Nephron (organoid): Measurements from ENCODE around the gene IL32.
A peak's percentile ranks its signal among the peaks of the same experiment; 100 is the strongest.
"Not testable (repeated sequence)": the region's sequence is repeated elsewhere in the genome, so short reads cannot be mapped to it uniquely, and the experiment has no call there.

Experiments
- H3K27ac Mint-ChIP-seq, 3 experiments: 2 replicates each; pipeline ENCODE4 v1.8.0; 2020; ENCODE audit warnings: mixed read lengths in 3 of 3, mild to moderate bottlenecking in 2 of 3, moderate library complexity in 1 of 3
- H3K27me3 Mint-ChIP-seq: 2 replicates; pipeline ENCODE4 v1.8.0; 2021; ENCODE audit warnings: low read depth, mild to moderate bottlenecking, moderate library complexity, mixed read lengths
- H3K36me3 Mint-ChIP-seq: 2 replicates; pipeline ENCODE4 v1.8.0; 2020; ENCODE audit warnings: low read depth, mixed read lengths
- H3K4me1 Mint-ChIP-seq: 2 replicates; pipeline ENCODE4 v1.8.0; 2020; ENCODE audit warnings: mixed read lengths
- H3K4me3 Mint-ChIP-seq, 3 experiments: 2 replicates each; pipeline ENCODE4 v1.8.0; 2020; ENCODE audit warnings: mild to moderate bottlenecking in 3 of 3, mixed read lengths in 3 of 3, moderate library complexity in 2 of 3
- H3K9me3 Mint-ChIP-seq: 2 replicates; pipeline ENCODE4 v1.8.0; 2020; ENCODE audit warnings: mixed read lengths
- TF ChIP-seq, protein P1 (sequence below), 3 experiments: fragments of 200-600 bp; sonication (generic); IDR thresholded peaks; one replicate each; pipeline ENCODE4 v1.5.0; 2021; ENCODE audit warnings: antibody characterized with exemption in 3 of 3; ENCODE audit not compliant: unreplicated experiment in 3 of 3

The IL32 gene

DNA sequence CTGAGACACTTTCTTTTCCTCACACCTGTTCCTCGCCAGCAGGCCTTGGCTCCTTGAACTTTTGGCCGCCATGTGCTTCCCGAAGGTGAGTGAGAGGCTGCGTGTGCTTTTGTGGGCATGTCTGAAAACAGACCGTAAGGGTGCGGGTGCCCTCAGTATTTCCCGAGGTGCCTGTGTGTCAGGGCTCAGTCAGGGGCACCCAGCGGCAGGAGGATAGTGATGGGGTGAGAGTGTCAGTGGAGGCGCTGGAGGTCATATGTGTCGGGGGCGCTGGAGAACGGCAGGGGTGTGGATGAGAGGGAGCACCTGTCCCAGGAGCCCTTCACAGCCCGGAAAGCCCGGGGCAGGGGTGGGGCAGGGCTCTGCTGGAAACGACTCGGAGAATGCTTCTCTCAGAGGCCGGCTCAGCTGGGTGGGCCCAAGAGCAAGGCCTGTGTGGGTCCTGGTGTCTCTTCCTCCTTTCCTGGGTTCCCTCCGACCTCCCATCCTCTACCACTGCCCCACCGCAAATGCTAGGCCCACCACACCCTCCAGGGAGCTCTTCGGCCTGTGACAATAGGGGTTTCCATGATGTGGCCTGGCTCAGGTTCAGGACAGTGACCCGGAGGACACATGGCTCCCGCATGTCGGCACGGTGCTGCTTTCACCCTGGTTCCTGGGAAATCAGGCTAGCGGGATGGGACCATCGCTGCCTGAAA lies 451 bp downstream of the IL32 start:
- peak overlapping the region; percentile 28 to 94 (median 86) for H3K4me3 Mint-ChIP-seq
- H3K9me3 Mint-ChIP-seq = no peaks in the 10 kb centered on the region
- peaks cover 4% of the 10 kb centered on the region for H3K27me3 Mint-ChIP-seq
- no peaks in the 10 kb centered on the region for H3K36me3 Mint-ChIP-seq
- H3K27ac Mint-ChIP-seq = no peak overlapping the region
- TF ChIP-seq, protein P1, sequence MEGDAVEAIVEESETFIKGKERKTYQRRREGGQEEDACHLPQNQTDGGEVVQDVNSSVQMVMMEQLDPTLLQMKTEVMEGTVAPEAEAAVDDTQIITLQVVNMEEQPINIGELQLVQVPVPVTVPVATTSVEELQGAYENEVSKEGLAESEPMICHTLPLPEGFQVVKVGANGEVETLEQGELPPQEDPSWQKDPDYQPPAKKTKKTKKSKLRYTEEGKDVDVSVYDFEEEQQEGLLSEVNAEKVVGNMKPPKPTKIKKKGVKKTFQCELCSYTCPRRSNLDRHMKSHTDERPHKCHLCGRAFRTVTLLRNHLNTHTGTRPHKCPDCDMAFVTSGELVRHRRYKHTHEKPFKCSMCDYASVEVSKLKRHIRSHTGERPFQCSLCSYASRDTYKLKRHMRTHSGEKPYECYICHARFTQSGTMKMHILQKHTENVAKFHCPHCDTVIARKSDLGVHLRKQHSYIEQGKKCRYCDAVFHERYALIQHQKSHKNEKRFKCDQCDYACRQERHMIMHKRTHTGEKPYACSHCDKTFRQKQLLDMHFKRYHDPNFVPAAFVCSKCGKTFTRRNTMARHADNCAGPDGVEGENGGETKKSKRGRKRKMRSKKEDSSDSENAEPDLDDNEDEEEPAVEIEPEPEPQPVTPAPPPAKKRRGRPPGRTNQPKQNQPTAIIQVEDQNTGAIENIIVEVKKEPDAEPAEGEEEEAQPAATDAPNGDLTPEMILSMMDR (IDR thresholded peaks at IDR 0.05; ENCODE audit: unreplicated experiment in 3 of 3) = no peak
- H3K4me1 Mint-ChIP-seq = peaks cover 30% of the 10 kb centered on the region

DNA sequence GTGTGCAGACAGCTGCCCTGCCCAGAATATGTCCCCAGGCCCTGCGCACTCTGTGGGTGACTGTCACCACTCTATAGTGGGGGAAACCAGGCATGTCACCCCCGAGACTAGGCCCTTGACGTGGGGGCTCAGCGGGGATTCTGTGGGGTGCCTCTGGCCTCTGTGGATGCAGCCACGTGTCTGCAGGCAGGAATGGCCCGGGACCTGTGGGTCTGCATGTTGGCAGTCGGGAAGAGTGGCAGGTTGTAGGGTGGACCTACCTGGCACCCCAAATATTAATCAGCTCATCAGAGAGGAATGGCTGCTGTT lies 954 bp downstream of the IL32 start:
- peak overlapping the region in 2 of 3 experiments; percentile 86 to 94 for H3K4me3 Mint-ChIP-seq
- H3K4me1 Mint-ChIP-seq = peaks cover 30% of the 10 kb centered on the region
- peaks cover 4% of the 10 kb centered on the region for H3K27me3 Mint-ChIP-seq
- no peak overlapping the region for H3K27ac Mint-ChIP-seq
- no peaks in the 10 kb centered on the region for H3K36me3 Mint-ChIP-seq
- TF ChIP-seq, protein P1 (IDR thresholded peaks at IDR 0.05; ENCODE audit: unreplicated experiment in 3 of 3) = no peak
- H3K9me3 Mint-ChIP-seq = no peaks in the 10 kb centered on the region

DNA sequence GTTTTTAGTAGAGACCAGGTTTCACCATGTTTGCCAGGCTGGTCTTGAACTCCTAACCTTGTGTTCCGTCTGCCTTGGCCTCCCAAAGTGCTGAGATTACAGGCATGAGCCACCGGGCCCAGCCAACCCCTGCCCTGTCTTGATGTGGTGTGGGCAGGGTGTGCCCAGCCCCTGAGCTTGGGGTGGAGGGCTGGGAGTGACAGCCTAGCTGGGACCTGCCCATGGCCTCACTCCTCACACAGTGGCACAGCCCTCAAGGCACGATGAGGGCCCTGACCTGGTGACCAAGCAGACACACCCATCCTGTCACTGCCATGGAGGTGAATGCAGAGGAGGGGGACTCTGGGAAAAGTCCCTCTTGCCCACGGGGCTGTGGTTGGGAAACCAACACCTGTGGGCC lies 3.0 kb downstream of the IL32 start:
- peaks cover 4% of the 10 kb centered on the region for H3K27me3 Mint-ChIP-seq
- H3K36me3 Mint-ChIP-seq = no peaks in the 10 kb centered on the region
- TF ChIP-seq, protein P1 (IDR thresholded peaks at IDR 0.05; ENCODE audit: unreplicated experiment in 3 of 3) = no peak
- peaks cover 25% of the 10 kb centered on the region for H3K4me1 Mint-ChIP-seq
- no peaks in the 10 kb centered on the region for H3K9me3 Mint-ChIP-seq
- H3K4me3 Mint-ChIP-seq = peak overlapping the region in 1 of 3 experiments; percentile 26
- H3K27ac Mint-ChIP-seq = no peak overlapping the region

- H3K27ac Mint-ChIP-seq, H3K36me3 Mint-ChIP-seq, H3K9me3 Mint-ChIP-seq: not testable (repeated sequence)
- H3K4me1 Mint-ChIP-seq = peaks cover 21% of the 10 kb centered on the region
- peak overlapping the region in 1 of 3 experiments; percentile 45 for H3K4me3 Mint-ChIP-seq
- H3K27me3 Mint-ChIP-seq = peaks cover 11% of the 10 kb centered on the region
Observed at GRCh38 chr16:3069146-3069545, 3.7 kb downstream of the IL32 start.

- Mint-ChIP-seq H3K9me3 (no peaks in the 10 kb centered on the region), H3K4me1 (peaks cover 16% of the 10 kb centered on the region), H3K27me3 (peaks cover 16% of the 10 kb centered on the region), H3K36me3 (no peaks in the 10 kb centered on the region), H3K27ac (no peak overlapping the region), H3K4me3 (peak overlapping the region in 1 of 3 experiments; percentile 39)
- TF ChIP-seq, protein P1 (IDR thresholded peaks at IDR 0.05; ENCODE audit: unreplicated experiment in 3 of 3) = no peak
Observed at GRCh38 chr16:3070608-3071111, 5.2 kb downstream of the IL32 start.

DNA sequence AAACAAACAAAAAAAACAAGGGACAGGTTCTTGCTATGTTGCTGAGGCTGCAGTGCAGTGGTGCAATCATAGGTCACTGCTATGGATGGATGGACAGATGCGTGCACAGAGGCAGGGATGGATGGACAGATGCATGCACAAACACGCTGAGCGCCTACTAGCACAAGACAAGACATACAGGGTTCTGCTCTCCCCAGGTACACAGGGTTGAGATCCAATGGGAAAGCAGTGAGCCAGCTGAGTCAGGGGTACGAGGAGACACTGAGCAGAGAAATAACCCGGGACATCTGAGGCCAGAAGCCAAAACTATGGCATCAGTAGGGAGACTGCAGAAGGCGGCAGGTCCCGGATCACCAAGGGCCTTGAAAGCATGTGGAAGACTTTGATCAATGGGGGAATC lies 6.2 kb downstream of the IL32 start:
- H3K27me3 Mint-ChIP-seq = peaks cover 19% of the 10 kb centered on the region

DNA sequence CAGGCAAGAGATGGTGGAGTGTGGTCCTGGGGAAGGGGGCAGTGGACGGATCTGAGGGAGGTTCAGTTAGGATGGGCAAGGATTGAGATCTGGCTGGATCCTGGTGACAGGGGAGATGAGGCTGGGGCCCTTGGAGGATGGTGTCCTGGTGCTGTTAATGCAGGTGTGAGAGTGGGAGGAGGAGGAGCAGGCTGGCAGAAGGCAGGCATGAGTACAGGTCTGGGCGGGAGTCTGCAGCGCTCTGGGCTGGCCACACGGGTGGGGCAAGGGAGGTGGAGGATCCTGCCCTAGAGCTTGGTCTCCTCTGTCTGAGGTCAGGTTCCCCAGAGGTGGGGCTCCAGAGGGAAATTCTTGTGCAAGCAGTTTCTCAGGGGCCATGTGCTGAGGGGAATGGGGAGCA lies 6.7 kb downstream of the IL32 start:
- not testable (repeated sequence) for H3K4me3 Mint-ChIP-seq

More for the DNA sequence above, 6.2 kb downstream of the IL32 start:
- Mint-ChIP-seq H3K27ac (no peak overlapping the region), H3K4me3 (no peak overlapping the region), H3K36me3 (no peaks in the 10 kb centered on the region), H3K9me3 (no peaks in the 10 kb centered on the region), H3K4me1 (peaks cover 13% of the 10 kb centered on the region)
- TF ChIP-seq, protein P1 (IDR thresholded peaks at IDR 0.05; ENCODE audit: unreplicated experiment in 3 of 3) = no peak

DNA sequence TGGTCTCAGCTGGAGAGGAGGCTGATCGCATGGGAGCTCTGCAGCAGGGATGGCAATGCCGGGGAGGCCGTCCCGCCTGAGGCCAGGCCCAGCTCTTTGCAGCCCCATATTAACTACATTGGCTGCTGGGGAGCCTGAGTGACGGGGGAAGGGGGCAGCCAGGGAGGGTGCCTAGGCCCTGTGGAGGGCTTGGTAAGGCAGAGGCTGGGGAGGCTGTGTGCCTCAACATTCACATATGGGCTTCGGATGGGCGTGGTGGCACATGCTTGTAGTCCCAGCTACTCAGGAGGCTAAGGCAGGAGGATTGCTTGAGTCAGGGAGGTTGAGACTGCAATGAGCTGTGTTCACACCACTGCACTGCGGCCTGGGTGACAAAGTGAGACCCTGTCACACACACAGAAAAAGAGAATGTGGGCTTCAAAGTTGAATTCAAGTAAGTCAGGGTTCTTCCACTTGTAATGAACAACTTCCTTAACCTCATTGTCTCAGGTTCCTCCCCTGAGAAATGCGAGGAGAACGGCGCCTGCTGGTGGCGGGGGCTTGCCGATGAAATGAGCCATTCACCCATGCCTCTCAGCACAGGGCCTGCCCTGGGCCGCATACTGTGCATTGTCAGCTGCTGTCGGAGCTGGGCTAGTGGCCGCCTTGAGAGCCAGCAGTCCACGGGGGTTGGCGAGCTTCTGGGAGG lies 7.3 kb downstream of the IL32 start:
- H3K36me3 Mint-ChIP-seq, H3K4me1 Mint-ChIP-seq, H3K27ac Mint-ChIP-seq, H3K9me3 Mint-ChIP-seq, H3K4me3 Mint-ChIP-seq: not testable (repeated sequence)
- peaks cover 23% of the 10 kb centered on the region for H3K27me3 Mint-ChIP-seq

More for the DNA sequence above, 6.7 kb downstream of the IL32 start:
- Mint-ChIP-seq H3K27me3 (peaks cover 23% of the 10 kb centered on the region), H3K4me1 (peaks cover 11% of the 10 kb centered on the region)
- H3K36me3 Mint-ChIP-seq, H3K9me3 Mint-ChIP-seq, H3K27ac Mint-ChIP-seq: not testable (repeated sequence)
